LNCAP (cell line): ENCODE data around the gene CACNA1H.

Experiments used
- CTCF ChIP-seq: fragments of 450-650 bp; IDR thresholded peaks from 2 replicates; pipeline ENCODE4 v1.5.1; 2017; ENCODE audit warnings: mild to moderate bottlenecking

The CACNA1H gene

GRCh38 chr16:1197237-1197866 lies 44.4 kb downstream of the CACNA1H start:
- no peak for TF ChIP-seq CTCF

DNA sequence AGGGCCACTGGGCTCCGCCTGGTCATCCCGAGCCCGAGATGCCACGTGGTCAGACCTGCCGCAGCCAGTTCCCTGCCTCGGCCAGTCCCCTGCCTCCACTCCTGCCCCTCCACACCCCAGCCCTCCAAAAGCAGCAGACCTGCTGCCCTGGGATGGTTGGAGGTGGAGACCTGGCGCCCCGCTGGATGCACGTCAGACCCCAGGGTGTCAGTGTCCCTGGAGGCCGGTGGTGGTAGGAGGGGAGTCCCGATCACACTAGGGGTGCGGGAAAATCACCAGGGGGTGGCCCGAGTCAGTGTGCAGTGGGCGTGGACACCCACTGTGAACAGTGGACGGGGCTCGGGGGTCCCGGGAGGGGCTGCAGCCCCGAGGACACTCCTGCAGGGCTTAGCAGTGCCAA lies 45.3 kb downstream of the CACNA1H start:
- no peak for TF ChIP-seq CTCF

DNA sequence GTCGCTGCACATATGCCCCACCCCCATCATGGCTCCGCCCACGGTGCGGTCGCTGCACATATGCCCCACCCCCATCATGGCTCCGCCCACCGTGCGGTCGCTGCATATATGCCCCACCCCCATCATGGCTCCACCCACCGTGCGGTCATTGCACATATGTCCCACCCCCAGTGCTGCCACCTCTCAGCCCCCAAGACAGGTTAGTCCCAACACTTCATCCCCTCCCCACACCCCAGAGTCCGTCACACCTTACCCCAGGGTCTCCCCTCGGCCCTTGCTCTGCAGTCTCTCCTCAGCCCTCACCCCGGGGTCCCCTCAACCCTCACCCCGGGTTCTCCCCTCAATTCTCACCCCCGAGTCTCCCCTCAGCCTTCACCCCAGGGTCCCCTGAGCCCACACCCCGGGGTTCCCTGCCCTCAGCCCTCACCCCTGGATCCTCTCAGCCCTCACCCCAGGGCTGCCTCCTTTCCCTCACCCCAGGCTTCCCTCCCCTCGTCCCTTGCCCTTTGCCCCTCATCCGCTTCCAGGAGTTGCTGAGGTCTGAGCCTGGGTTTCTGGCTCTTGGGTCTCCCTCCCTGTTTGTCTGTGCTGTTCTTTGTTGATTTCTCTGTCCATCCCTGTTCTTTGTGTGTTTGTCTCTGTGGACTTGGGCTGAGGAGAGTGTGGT lies 46.6 kb downstream of the CACNA1H start:
- TF ChIP-seq CTCF = no peak

DNA sequence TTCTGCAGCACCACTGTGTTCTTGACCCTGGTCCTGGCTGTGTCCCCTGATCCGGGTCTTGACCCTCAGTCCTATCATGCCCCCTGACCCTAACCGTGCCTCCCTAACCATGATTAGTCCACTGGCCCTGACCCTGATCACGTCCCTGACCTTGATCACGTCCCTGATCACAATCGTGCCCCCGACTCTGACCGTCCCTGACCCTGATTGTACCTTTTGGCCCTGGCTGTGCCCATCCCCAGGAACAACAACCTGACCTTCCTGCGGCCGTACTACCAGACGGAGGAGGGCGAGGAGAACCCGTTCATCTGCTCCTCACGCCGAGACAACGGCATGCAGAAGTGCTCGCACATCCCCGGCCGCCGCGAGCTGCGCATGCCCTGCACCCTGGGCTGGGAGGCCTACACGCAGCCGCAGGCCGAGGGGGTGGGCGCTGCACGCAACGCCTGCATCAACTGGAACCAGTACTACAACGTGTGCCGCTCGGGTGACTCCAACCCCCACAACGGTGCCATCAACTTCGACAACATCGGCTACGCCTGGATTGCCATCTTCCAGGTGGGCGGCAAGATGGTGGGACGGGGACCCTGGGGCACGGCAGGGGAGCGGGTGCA lies 47.2 kb downstream of the CACNA1H start:
- TF ChIP-seq CTCF = no peak

DNA sequence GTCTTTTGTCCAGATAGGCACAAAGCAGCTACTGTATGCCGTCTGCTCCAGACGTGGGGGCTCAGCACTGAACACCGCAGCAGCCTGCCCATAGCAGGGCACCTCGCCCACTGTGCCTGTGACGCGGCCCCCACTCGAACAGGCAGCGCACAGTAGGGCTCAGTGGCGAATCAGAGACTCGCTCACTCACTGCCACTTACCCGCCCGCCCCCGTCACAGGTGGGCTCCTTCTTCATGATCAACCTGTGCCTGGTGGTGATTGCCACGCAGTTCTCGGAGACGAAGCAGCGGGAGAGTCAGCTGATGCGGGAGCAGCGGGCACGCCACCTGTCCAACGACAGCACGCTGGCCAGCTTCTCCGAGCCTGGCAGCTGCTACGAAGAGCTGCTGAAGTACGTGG lies 48.5 kb downstream of the CACNA1H start:
- TF ChIP-seq CTCF = no peak

GRCh38 chr16:1202274-1202673 lies 49.4 kb downstream of the CACNA1H start:
- TF ChIP-seq CTCF = no peak

DNA sequence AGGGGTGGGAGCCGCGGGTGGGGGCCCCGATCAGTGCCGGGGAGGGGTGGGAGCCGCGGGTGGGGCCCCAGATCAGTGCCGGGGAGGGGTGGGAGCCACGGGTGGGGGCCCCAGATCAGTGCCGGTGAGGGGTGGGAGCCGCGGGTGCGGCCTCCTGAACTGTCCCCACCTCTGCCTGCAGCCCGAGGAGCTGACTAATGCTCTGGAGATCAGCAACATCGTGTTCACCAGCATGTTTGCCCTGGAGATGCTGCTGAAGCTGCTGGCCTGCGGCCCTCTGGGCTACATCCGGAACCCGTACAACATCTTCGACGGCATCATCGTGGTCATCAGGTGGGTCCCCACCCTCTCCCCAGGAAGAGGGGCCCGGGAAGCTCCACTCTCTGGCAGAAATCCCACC lies 52.0 kb downstream of the CACNA1H start:
- TF ChIP-seq CTCF = no peak
